ENCODE data around the gene TMEM11.

DNA sequence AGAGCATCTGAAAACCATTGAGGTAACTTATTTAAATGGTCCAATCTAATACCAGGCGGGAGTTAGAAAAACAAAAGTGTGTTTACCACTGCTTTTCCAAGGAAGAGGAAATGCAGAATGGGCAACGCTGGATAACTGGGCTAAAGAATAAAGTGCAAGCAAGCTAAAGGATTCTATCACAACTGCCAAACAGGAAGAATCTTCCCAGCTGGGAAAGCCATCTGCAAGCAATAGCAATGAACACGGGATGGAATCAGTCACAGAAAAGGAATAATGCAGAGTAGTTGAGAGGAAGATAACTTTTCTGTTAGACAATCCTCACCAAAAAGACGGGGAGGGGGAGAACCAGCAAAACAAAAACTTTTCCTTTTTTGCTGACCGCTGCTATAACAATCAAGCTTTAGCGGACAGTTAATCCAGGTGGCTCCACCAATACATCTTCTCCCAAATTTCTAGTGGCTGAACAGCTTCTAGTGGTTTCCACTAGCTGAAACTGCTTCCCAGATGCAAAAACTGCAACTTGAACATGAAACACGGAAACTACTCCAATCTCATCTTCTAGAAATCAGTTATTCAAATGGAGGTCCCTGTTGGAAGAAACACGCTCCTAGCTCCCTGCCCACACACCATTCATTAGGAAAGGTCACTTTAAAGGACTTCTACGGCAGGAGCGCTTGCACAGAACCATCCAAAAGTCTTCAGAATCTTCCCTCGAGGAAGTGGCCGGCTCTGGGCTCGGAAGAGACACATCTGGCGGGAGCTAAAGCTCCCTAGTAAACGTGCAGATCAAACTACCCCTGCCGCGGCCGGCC, 929 bp downstream of the TMEM11 start:
- TF ChIP-seq, protein P1, sequence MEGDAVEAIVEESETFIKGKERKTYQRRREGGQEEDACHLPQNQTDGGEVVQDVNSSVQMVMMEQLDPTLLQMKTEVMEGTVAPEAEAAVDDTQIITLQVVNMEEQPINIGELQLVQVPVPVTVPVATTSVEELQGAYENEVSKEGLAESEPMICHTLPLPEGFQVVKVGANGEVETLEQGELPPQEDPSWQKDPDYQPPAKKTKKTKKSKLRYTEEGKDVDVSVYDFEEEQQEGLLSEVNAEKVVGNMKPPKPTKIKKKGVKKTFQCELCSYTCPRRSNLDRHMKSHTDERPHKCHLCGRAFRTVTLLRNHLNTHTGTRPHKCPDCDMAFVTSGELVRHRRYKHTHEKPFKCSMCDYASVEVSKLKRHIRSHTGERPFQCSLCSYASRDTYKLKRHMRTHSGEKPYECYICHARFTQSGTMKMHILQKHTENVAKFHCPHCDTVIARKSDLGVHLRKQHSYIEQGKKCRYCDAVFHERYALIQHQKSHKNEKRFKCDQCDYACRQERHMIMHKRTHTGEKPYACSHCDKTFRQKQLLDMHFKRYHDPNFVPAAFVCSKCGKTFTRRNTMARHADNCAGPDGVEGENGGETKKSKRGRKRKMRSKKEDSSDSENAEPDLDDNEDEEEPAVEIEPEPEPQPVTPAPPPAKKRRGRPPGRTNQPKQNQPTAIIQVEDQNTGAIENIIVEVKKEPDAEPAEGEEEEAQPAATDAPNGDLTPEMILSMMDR (IDR thresholded peaks at IDR 0.05) = no peak
- no peak for TF ChIP-seq POLR2AphosphoS5 (IDR thresholded peaks at IDR 0.05)
